K562 (cell line): ENCODE measurements around the gene MLXIPL. TPM values are rescaled to one million over a fixed set of nuclear protein-coding genes. Genes with fewer than 3 reads are reported as not detected.

Experiments
- EP300 ChIP-seq: IDR thresholded peaks from 2 replicates; pipeline ENCODE4 v1.6.1; 2012; ENCODE audit warnings: low read length, improper control_type of control experiment
- FOXK2 ChIP-seq, 2 experiments: fragments of 450-650 bp; IDR thresholded peaks in 1 of 2; conservative IDR thresholded peaks in 1 of 2; 2 replicates each; pipeline ENCODE4 v1.6.1; 2016; ENCODE audit warnings: low read depth in 2 of 2, mild to moderate bottlenecking in 1 of 2
- HDAC6 ChIP-seq: IDR thresholded peaks from 2 replicates; pipeline ENCODE4 v1.6.1; 2012; ENCODE audit warnings: low read depth, mild to moderate bottlenecking, control low read depth, inconsistent platforms, low read length, moderate library complexity
- KAT8 ChIP-seq: fragments of 450-650 bp; IDR thresholded peaks from 2 replicates; pipeline ENCODE4 v1.6.1; 2016; ENCODE audit warnings: low read depth, mild to moderate bottlenecking
- KDM1A ChIP-seq, 2 experiments: fragments of 450-650 bp; IDR thresholded peaks; 2 replicates each; pipeline ENCODE4 v1.6.1; 2016; ENCODE audit warnings: mild to moderate bottlenecking in 2 of 2
- MYNN ChIP-seq, 2 experiments: sonication (generic); formaldehyde crosslinking in 1 of 2; IDR thresholded peaks; 2 replicates each; pipeline versions ENCODE4 v1.5.0 to v1.6.1; 2016 to 2020; ENCODE audit warnings: antibody characterized with exemption in 1 of 2, missing genetic modification reagents in 1 of 2
- NEUROD1 ChIP-seq: fragments of 150-350 bp; IDR thresholded peaks from 2 replicates; pipeline ENCODE4 v1.6.1; 2014; ENCODE audit warnings: borderline replicate concordance, low read length, low read depth; ENCODE audit not compliant: partially characterized antibody
- NRF1 ChIP-seq, 2 experiments: fragments of 450-650 bp; IDR thresholded peaks in 1 of 2; conservative IDR thresholded peaks in 1 of 2; 2 replicates each; pipeline ENCODE4 v1.6.1; 2014; ENCODE audit warnings: mild to moderate bottlenecking in 2 of 2
- PHTF2 ChIP-seq: fragments of 250-450 bp; sonication (Bioruptor Pico); IDR thresholded peaks from 2 replicates; pipeline ENCODE4 v1.5.0; 2021; ENCODE audit warnings: mild to moderate bottlenecking
- POLR2AphosphoS5 ChIP-seq: IDR thresholded peaks from 2 replicates; pipeline ENCODE4 v1.6.1; 2011; ENCODE audit warnings: mild to moderate bottlenecking, low read depth, low read length, moderate library complexity; ENCODE audit not compliant: control insufficient read depth, insufficient read depth
- ZBED1 ChIP-seq: IDR thresholded peaks from 2 replicates; pipeline ENCODE4 v1.6.1; 2014
- ZFX ChIP-seq: sonication (generic); formaldehyde crosslinking; IDR thresholded peaks from 2 replicates; pipeline ENCODE4 v1.8.0; 2022; ENCODE audit warnings: mild to moderate bottlenecking, missing genetic modification reagents, moderate library complexity
- ZKSCAN1 ChIP-seq: fragments of 150-350 bp; IDR thresholded peaks from 2 replicates; pipeline ENCODE4 v1.6.1; 2016; ENCODE audit warnings: low read depth, low read length
- ZNF282 ChIP-seq: sonication (generic); formaldehyde crosslinking; IDR thresholded peaks from 2 replicates; pipeline ENCODE4 v1.8.1; 2023; ENCODE audit warnings: missing genetic modification reagents
- ZNF57 ChIP-seq: fragments of 450-650 bp; formaldehyde crosslinking; IDR thresholded peaks from 2 replicates; pipeline ENCODE4 v1.4.0; 2020; ENCODE audit warnings: mild to moderate bottlenecking, moderate library complexity
- polyA plus RNA-seq, 8 experiments: library from polyadenylated mRNA; depleted of rRNA in 4 of 8; stranded (reverse) in 5 of 8; unstranded in 3 of 8; fragments of >200 nt; fragmentation: Nextera tagmentation in 2 of 8; fragmentation: Illumina TruSeq in 1 of 8; extraction: Ambion mirVana in 2 of 8; extraction: Trizol in 1 of 8; gene quantifications; 2 replicates each; pipeline versions ENCODE4 v1.2.1 to v1.2.3, GENCODE V29; 2011 to 2014; ENCODE audit warnings: inconsistent platforms in 1 of 8, missing spikeins in 1 of 8
- total RNA-seq, 7 experiments: library from RNA; depleted of rRNA in 6 of 7; stranded (reverse); fragments of >200 nt in 6 of 7; fragmentation: Illumina TruSeq in 2 of 7; extraction: Trizol in 2 of 7; gene quantifications; 2 replicates each; pipeline versions ENCODE4 v1.2.1 to v1.2.3, GENCODE V29; 2011 to 2021; ENCODE audit warnings: low replicate concordance in 1 of 7
- TF ChIP-seq, protein P1 (sequence below): fragments of 450-650 bp; IDR thresholded peaks from 2 replicates; pipeline ENCODE4 v1.6.1; 2017; ENCODE audit warnings: antibody characterized with exemption, mild to moderate bottlenecking
- TF ChIP-seq, protein P2 (sequence below), 2 experiments: fragments of 450-650 bp; conservative IDR thresholded peaks; 2 replicates each; pipeline ENCODE4 v1.6.1; 2017; ENCODE audit warnings: mild to moderate bottlenecking in 2 of 2, moderate library complexity in 2 of 2
- TF ChIP-seq, protein P3 (sequence below): fragments of 250-450 bp; sonication (Bioruptor Pico); IDR thresholded peaks from 2 replicates; pipeline ENCODE4 v1.8.0; 2021; ENCODE audit warnings: moderate library complexity, mild to moderate bottlenecking, inconsistent platforms
- TF ChIP-seq, protein P4 (sequence below), 2 experiments: fragments of 450-650 bp; IDR thresholded peaks; 2 replicates each; pipeline ENCODE4 v1.6.1; 2016

MLXIPL gene
- total and polyA plus RNA-seq, 9 of the 15 experiments (the other 6 are each of a cell fraction or from before 2014, with no cell fraction given): 0.11 to 18.4 (median 1.4) TPM

GRCh38 chr7:73572767-73573186 lies 51.5 kb downstream of the MLXIPL start (continued):
- TF ChIP-seq, protein P1, sequence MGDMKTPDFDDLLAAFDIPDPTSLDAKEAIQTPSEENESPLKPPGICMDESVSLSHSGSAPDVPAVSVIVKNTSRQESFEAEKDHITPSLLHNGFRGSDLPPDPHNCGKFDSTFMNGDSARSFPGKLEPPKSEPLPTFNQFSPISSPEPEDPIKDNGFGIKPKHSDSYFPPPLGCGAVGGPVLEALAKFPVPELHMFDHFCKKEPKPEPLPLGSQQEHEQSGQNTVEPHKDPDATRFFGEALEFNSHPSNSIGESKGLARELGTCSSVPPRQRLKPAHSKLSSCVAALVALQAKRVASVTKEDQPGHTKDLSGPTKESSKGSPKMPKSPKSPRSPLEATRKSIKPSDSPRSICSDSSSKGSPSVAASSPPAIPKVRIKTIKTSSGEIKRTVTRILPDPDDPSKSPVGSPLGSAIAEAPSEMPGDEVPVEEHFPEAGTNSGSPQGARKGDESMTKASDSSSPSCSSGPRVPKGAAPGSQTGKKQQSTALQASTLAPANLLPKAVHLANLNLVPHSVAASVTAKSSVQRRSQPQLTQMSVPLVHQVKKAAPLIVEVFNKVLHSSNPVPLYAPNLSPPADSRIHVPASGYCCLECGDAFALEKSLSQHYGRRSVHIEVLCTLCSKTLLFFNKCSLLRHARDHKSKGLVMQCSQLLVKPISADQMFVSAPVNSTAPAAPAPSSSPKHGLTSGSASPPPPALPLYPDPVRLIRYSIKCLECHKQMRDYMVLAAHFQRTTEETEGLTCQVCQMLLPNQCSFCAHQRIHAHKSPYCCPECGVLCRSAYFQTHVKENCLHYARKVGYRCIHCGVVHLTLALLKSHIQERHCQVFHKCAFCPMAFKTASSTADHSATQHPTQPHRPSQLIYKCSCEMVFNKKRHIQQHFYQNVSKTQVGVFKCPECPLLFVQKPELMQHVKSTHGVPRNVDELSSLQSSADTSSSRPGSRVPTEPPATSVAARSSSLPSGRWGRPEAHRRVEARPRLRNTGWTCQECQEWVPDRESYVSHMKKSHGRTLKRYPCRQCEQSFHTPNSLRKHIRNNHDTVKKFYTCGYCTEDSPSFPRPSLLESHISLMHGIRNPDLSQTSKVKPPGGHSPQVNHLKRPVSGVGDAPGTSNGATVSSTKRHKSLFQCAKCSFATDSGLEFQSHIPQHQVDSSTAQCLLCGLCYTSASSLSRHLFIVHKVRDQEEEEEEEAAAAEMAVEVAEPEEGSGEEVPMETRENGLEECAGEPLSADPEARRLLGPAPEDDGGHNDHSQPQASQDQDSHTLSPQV: peak; percentile 80
- TF ChIP-seq NEUROD1 (peak; percentile 54), KDM1A (IDR thresholded peaks at IDR 0.05) (peak; percentile 85 to 91), ZNF57 (no peak), HDAC6 (no peak), NRF1 (conservative IDR thresholded peaks at IDR 0.05 in 1 of 2, IDR thresholded peaks at IDR 0.05 in 1 of 2) (peak; percentile 18 to 36; a peak in 3 of 4 replicates), ZFX (CRISPR knock-in tag) (peak; percentile 52; the same call in 1 of the 2 replicates), PHTF2 (CRISPR knock-in tag) (no peak), KAT8 (no peak), ZBED1 (no peak), POLR2AphosphoS5 (peak; percentile 82), FOXK2 (conservative IDR thresholded peaks at IDR 0.05 in 1 of 2, IDR thresholded peaks at IDR 0.05 in 1 of 2; ENCODE audit: low read depth in 2 of 2) (peak; percentile 68 to 71; a peak in 3 of 4 replicates), EP300 (peak; percentile 93), ZNF282 (CRISPR knock-in tag) (no peak), MYNN (IDR thresholded peaks at IDR 0.05) (peak; percentile 74; the same call in 1 of the 2 replicates), MYNN (CRISPR knock-in tag; IDR thresholded peaks at IDR 0.05) (no peak), ZKSCAN1 (0 out of 2 replicates have a peak, but pooled peaks have one; percentile 13)
- TF ChIP-seq, protein P2, sequence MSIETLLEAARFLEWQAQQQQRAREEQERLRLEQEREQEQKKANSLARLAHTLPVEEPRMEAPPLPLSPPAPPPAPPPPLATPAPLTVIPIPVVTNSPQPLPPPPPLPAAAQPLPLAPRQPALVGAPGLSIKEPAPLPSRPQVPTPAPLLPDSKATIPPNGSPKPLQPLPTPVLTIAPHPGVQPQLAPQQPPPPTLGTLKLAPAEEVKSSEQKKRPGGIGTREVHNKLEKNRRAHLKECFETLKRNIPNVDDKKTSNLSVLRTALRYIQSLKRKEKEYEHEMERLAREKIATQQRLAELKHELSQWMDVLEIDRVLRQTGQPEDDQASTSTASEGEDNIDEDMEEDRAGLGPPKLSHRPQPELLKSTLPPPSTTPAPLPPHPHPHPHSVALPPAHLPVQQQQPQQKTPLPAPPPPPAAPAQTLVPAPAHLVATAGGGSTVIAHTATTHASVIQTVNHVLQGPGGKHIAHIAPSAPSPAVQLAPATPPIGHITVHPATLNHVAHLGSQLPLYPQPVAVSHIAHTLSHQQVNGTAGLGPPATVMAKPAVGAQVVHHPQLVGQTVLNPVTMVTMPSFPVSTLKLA (conservative IDR thresholded peaks at IDR 0.05): peak; percentile 8 to 66; a peak in 2 of 4 replicates
- TF ChIP-seq, protein P3, sequence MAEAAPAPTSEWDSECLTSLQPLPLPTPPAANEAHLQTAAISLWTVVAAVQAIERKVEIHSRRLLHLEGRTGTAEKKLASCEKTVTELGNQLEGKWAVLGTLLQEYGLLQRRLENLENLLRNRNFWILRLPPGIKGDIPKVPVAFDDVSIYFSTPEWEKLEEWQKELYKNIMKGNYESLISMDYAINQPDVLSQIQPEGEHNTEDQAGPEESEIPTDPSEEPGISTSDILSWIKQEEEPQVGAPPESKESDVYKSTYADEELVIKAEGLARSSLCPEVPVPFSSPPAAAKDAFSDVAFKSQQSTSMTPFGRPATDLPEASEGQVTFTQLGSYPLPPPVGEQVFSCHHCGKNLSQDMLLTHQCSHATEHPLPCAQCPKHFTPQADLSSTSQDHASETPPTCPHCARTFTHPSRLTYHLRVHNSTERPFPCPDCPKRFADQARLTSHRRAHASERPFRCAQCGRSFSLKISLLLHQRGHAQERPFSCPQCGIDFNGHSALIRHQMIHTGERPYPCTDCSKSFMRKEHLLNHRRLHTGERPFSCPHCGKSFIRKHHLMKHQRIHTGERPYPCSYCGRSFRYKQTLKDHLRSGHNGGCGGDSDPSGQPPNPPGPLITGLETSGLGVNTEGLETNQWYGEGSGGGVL (CRISPR knock-in tag): no peak
- TF ChIP-seq, protein P4, sequence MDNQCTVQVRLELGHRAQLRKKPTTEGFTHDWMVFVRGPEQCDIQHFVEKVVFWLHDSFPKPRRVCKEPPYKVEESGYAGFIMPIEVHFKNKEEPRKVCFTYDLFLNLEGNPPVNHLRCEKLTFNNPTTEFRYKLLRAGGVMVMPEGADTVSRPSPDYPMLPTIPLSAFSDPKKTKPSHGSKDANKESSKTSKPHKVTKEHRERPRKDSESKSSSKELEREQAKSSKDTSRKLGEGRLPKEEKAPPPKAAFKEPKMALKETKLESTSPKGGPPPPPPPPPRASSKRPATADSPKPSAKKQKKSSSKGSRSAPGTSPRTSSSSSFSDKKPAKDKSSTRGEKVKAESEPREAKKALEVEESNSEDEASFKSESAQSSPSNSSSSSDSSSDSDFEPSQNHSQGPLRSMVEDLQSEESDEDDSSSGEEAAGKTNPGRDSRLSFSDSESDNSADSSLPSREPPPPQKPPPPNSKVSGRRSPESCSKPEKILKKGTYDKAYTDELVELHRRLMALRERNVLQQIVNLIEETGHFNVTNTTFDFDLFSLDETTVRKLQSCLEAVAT (IDR thresholded peaks at IDR 0.05): no peak
